Stimulated activated CD4-positive, alpha-beta T cell treated with anti-CD3 and anti-CD28 coated beads, Interleukin-15, amount 100 ng/mL, for 48 hours (primary cell): ENCODE data around the gene MRPS7.

Experiments used
- DNase-seq, 2 donors: peaks; one replicate each; pipeline ENCODE4 v3.0.0-alpha.2; 2020; ENCODE audit warnings: low read depth in 2 of 2

Gene MRPS7

DNA sequence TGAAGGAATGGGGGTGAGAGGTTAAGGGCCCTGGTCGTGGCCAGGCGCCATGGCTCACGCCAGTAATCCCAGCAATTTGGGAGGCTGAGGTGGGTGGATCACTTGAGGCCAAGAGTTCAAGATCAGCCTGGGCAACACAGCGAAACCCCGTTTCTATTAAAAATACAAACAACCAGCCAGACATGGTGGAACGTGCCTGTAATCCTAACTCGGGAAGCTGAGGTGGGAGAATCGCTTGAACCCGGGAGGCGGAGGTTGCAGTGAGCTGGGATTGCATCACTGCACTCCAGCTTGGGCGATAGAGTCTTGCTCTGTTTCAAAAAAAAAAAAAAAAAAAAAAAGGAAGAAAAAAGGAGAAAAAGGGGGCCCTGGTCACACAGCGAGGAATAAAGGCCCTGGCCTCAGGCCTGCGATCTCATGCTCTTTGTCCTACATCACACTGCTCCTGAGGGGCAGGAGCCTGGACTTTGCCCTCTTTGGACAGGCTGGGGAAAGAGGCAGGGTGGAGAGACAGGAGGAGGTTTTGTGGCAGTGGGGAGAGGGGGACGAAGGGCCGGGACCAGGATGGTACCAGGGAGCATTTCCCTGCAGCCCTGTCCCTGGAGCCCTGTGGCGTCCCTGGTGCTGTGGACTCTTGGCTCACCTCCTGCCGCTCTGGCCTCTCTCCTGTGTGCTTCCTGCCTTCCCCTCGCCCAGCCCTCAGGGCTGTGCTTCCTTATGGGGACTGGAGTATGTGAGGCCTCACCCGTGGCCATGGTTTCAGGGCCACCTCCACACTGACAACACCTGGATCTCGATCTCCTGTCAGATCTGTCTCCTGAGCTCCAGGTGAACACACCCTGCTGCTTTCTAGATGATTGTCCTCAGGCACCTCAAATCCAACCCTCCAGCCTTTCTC, 47.3 kb downstream of the MRPS7 start:
- no peak for DNase-seq

DNA sequence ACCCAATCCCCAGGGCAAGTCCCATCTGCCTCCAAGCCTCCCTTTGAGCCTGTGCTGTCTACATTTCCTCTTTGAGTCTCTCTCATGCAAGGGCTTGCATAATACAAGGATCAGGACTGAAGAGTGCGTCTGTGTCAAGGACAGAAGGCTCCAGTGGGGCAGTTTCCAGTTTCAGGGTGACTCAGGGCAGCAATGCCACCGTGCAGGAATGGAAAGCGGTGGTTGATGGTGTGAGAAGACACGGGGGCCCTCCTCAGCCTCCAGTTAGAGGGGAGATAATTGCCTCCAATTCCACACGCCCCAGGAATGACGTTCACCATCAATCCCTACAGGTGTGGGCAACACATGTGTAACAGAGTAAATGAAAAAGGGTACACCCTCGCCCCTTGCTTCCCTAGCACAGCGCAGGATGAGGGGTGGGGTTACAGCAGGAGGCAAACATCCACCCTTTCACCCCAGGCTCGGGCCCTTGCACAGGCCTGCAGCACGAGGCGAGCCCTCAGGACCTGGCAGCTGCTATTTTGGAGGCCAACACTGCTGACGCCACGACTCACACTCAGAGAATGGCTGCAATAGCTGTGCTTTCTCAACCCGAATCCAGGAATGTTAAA, 52.4 kb downstream of the MRPS7 start:
- DNase-seq, result no peak

DNA sequence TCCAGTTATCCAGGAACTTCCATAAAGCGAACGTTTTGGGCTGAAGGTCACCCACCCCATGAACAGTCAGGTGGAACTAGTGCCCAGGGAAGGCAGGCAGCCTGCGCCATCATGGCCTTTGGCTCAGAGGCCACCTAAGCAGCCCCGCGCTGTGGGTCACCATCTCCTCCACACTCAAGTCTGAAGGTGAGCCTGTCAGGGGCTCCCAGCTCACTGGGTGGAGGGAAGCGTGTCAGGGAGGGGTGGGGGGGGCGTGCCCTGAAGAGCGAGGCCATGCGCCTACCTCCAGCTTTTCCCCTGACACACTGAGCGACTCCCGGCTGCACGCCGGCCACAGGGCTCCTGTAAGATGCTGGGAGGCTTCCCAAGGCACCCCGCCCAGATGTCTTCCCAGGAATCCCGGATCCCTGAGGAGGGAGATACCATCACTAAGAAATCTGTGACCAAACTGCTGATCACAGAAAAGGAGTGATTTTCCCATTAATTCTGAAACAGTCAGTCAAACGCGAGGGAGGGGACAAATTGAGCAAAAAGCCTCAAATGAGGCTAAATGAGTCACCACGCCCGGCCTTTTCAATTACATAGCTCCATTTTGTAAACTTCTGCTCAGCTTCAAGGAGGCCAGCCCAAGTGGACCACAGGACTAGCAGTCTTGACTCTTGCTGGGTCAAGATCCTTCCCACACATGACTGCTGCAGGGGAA, 54.0 kb downstream of the MRPS7 start:
- no peak for DNase-seq
